Measurements from ENCODE around the gene MTERF1.

DNA sequence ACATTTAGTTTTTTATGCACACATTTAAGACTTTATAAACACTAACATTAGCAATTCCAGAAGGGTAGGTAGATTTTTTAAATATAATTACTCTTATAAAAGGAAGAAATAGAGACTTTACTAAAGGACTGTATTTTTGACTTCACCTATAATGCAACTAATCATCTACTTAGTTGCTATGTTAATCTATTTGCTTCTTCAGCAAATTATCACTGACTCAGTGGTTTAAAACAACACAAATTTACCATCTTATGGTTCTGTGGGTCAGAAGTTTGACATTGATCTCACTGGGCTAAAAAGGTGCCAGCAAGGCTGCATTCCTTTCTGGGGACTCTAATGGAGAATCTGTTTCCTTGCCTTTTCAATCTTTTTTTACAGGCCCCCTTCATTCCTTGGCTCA is 7.6 kb downstream of the MTERF1 start:
- TF ChIP-seq GRHL2 (CRISPR knock-in tag; IDR thresholded peaks at IDR 0.05; ENCODE audit: insufficient replicate concordance, severe bottlenecking) (no peak), CTCF (IDR thresholded peaks at IDR 0.05) (no peak), ATF2 (CRISPR knock-in tag; IDR thresholded peaks at IDR 0.05; ENCODE audit: borderline replicate concordance, low read depth) (no peak), RELA (CRISPR knock-in tag; IDR thresholded peaks at IDR 0.05; ENCODE audit: borderline replicate concordance) (no peak), TEAD4 (CRISPR knock-in tag; IDR thresholded peaks at IDR 0.05) (no peak), ATF3 (CRISPR knock-in tag; conservative IDR thresholded peaks at IDR 0.05) (no peak), SMAD3 (CRISPR knock-in tag; IDR thresholded peaks at IDR 0.05; ENCODE audit: borderline replicate concordance) (no peak), HMGA2 (CRISPR knock-in tag; IDR thresholded peaks at IDR 0.05) (no peak), ZNF121 (CRISPR knock-in tag; IDR thresholded peaks at IDR 0.05) (no peak), HMGXB4 (CRISPR knock-in tag; IDR thresholded peaks at IDR 0.05) (no peak), SP1 (CRISPR knock-in tag; conservative IDR thresholded peaks at IDR 0.05) (no peak)
- TF ChIP-seq, protein P1, sequence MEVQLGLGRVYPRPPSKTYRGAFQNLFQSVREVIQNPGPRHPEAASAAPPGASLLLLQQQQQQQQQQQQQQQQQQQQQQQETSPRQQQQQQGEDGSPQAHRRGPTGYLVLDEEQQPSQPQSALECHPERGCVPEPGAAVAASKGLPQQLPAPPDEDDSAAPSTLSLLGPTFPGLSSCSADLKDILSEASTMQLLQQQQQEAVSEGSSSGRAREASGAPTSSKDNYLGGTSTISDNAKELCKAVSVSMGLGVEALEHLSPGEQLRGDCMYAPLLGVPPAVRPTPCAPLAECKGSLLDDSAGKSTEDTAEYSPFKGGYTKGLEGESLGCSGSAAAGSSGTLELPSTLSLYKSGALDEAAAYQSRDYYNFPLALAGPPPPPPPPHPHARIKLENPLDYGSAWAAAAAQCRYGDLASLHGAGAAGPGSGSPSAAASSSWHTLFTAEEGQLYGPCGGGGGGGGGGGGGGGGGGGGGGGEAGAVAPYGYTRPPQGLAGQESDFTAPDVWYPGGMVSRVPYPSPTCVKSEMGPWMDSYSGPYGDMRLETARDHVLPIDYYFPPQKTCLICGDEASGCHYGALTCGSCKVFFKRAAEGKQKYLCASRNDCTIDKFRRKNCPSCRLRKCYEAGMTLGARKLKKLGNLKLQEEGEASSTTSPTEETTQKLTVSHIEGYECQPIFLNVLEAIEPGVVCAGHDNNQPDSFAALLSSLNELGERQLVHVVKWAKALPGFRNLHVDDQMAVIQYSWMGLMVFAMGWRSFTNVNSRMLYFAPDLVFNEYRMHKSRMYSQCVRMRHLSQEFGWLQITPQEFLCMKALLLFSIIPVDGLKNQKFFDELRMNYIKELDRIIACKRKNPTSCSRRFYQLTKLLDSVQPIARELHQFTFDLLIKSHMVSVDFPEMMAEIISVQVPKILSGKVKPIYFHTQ (CRISPR knock-in tag; IDR thresholded peaks at IDR 0.05) = no peak
- TF ChIP-seq, protein P2, sequence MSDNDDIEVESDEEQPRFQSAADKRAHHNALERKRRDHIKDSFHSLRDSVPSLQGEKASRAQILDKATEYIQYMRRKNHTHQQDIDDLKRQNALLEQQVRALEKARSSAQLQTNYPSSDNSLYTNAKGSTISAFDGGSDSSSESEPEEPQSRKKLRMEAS (CRISPR knock-in tag; IDR thresholded peaks at IDR 0.05) = no peak
- TF ChIP-seq, protein P3, sequence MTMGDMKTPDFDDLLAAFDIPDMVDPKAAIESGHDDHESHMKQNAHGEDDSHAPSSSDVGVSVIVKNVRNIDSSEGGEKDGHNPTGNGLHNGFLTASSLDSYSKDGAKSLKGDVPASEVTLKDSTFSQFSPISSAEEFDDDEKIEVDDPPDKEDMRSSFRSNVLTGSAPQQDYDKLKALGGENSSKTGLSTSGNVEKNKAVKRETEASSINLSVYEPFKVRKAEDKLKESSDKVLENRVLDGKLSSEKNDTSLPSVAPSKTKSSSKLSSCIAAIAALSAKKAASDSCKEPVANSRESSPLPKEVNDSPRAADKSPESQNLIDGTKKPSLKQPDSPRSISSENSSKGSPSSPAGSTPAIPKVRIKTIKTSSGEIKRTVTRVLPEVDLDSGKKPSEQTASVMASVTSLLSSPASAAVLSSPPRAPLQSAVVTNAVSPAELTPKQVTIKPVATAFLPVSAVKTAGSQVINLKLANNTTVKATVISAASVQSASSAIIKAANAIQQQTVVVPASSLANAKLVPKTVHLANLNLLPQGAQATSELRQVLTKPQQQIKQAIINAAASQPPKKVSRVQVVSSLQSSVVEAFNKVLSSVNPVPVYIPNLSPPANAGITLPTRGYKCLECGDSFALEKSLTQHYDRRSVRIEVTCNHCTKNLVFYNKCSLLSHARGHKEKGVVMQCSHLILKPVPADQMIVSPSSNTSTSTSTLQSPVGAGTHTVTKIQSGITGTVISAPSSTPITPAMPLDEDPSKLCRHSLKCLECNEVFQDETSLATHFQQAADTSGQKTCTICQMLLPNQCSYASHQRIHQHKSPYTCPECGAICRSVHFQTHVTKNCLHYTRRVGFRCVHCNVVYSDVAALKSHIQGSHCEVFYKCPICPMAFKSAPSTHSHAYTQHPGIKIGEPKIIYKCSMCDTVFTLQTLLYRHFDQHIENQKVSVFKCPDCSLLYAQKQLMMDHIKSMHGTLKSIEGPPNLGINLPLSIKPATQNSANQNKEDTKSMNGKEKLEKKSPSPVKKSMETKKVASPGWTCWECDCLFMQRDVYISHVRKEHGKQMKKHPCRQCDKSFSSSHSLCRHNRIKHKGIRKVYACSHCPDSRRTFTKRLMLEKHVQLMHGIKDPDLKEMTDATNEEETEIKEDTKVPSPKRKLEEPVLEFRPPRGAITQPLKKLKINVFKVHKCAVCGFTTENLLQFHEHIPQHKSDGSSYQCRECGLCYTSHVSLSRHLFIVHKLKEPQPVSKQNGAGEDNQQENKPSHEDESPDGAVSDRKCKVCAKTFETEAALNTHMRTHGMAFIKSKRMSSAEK (CRISPR knock-in tag; IDR thresholded peaks at IDR 0.05; ENCODE audit: borderline replicate concordance) = no peak

Data from WTC11 (cell line).